G401.6 (cell line): ENCODE data around the gene SPTLC2.

ENCODE experiments used
- FAIRE-seq: peaks from 2 replicates; lab custom pipeline; 2012; peaks lifted over from hg19 to GRCh38; lab: Jason Lieb, UNC

The SPTLC2 gene

GRCh38 chr14:77467801-77468200 is 148.6 kb downstream of the SPTLC2 start:
- no peak for FAIRE-seq

- FAIRE-seq = peak; percentile 66
These were observed 157.2 kb downstream of the SPTLC2 start for GRCh38 chr14:77459072-77459723.

- FAIRE-seq = no peak
These were observed 158.0 kb downstream of the SPTLC2 start for GRCh38 chr14:77458249-77458950.

- peak; percentile 96 for FAIRE-seq
These were observed 158.8 kb downstream of the SPTLC2 start, which contains the start of the genes AHSA1 and VIPAS39 for GRCh38 chr14:77457522-77458248. TSS of gene AHSA1 (plus strand) at chr14:77458093. CDS start at chr14:77458190, 97 bp downstream. TSS of gene VIPAS39 (minus strand) at chr14:77457601. CDS start at chr14:77454102, 3,499 bp downstream.

- FAIRE-seq = no peak
These were observed 159.3 kb downstream of the SPTLC2 start for GRCh38 chr14:77457115-77457521.
